DOHH2 (cell line): ENCODE measurements around the gene SEC31A.
A peak's percentile ranks its signal among the peaks of the same experiment; 100 is the strongest.

ENCODE experiments used
- H3F3A ChIP-seq: fragments of 200-600 bp; sonication (generic), shearing (Covaris generic); 2 replicates; pipeline ENCODE4 v1.6.0; 2016; ENCODE audit warnings: antibody characterized with exemption, mild to moderate bottlenecking; ENCODE audit not compliant: control insufficient read depth, insufficient read depth
- H3K27ac ChIP-seq: fragments of 200-600 bp; sonication (generic); 2 replicates; pipeline ENCODE4 v1.5.1; 2014; ENCODE audit warnings: low read depth, mild to moderate bottlenecking, low read length, moderate library complexity
- H3K27me3 ChIP-seq: fragments of 200-600 bp; sonication (generic); 2 replicates; pipeline ENCODE4 v1.6.1; 2014; ENCODE audit warnings: mild to moderate bottlenecking, low read length, mixed read lengths; ENCODE audit not compliant: control insufficient read depth
- H3K36me3 ChIP-seq: fragments of 200-600 bp; sonication (generic); 2 replicates; pipeline ENCODE4 v1.6.1; 2014; ENCODE audit warnings: mild to moderate bottlenecking, low read length, moderate library complexity, mixed read lengths; ENCODE audit not compliant: control insufficient read depth
- H3K4me1 ChIP-seq: fragments of 200-600 bp; sonication (generic); 2 replicates; pipeline ENCODE4 v1.6.1; 2014; ENCODE audit warnings: mild to moderate bottlenecking, low read length, mixed read lengths; ENCODE audit not compliant: control insufficient read depth
- H3K4me2 ChIP-seq: fragments of 200-600 bp; sonication (generic); 2 replicates; pipeline ENCODE4 v1.6.0; 2014; ENCODE audit warnings: mild to moderate bottlenecking, low read length, moderate library complexity
- H3K4me3 ChIP-seq: fragments of 200-600 bp; sonication (generic); 2 replicates; pipeline ENCODE4 v1.5.1; 2014; ENCODE audit warnings: mild to moderate bottlenecking, low read length, mixed read lengths
- H3K79me2 ChIP-seq: fragments of 200-600 bp; sonication (generic); 2 replicates; pipeline ENCODE4 v1.6.1; 2014; ENCODE audit warnings: mild to moderate bottlenecking, low read length, mixed read lengths; ENCODE audit not compliant: control insufficient read depth
- H3K9me2 ChIP-seq: fragments of 200-600 bp; sonication (generic); replicated peaks from 2 replicates; pipeline ENCODE4 v1.6.1; 2014; ENCODE audit warnings: mild to moderate bottlenecking, low read length, mixed read lengths; ENCODE audit not compliant: control insufficient read depth
- H3K9me3 ChIP-seq: fragments of 200-600 bp; sonication (generic); 2 replicates; pipeline ENCODE4 v1.6.1; 2014; ENCODE audit warnings: antibody characterized with exemption, low read length, mixed read lengths; ENCODE audit not compliant: control insufficient read depth, insufficient read depth
- H4K20me1 ChIP-seq: fragments of 200-600 bp; sonication (generic); 2 replicates; pipeline ENCODE4 v1.6.0; 2014; ENCODE audit warnings: low read depth, mild to moderate bottlenecking, antibody characterized with exemption, low read length, moderate library complexity; ENCODE audit not compliant: control insufficient read depth, insufficient read depth
- CTCF ChIP-seq: fragments of 200-600 bp; sonication (generic); IDR thresholded peaks from one replicate; pipeline ENCODE4 v1.5.1; 2014; ENCODE audit warnings: antibody characterized with exemption, mild to moderate bottlenecking, low read depth, low read length; ENCODE audit not compliant: poor library complexity, severe bottlenecking
- EZH2phosphoT487 ChIP-seq: fragments of 200-600 bp; sonication (generic); IDR thresholded peaks from 2 replicates; pipeline ENCODE4 v1.6.1; 2017; ENCODE audit warnings: borderline replicate concordance, mild to moderate bottlenecking, antibody characterized with exemption, low read length, moderate library complexity, mixed read lengths

The SEC31A gene

GRCh38 chr4:82890528-82890900, 439 bp downstream of the SEC31A start:
- peaks cover 84% of the 10 kb centered on the region for H3K79me2 ChIP-seq
- peaks cover 5% of the 10 kb centered on the region; the same call in 1 of the 2 replicates for H4K20me1 ChIP-seq
- H3K4me1 ChIP-seq = peaks cover 45% of the 10 kb centered on the region
- H3K4me3 ChIP-seq = peak overlapping the region; percentile 79
- H3K4me2 ChIP-seq = peak overlapping the region; percentile 81
- no peaks in the 10 kb centered on the region for H3K9me3 ChIP-seq
- TF ChIP-seq EZH2phosphoT487 (no peak), CTCF (no peak)
- H3K27ac ChIP-seq = peak overlapping the region; percentile 72
- peaks cover 41% of the 10 kb centered on the region for H3F3A ChIP-seq
- peaks cover 37% of the 10 kb centered on the region for H3K36me3 ChIP-seq
- H3K9me2 ChIP-seq = no peaks in the 10 kb centered on the region
- no peaks in the 10 kb centered on the region for H3K27me3 ChIP-seq

GRCh38 chr4:82889287-82889686, 1.7 kb downstream of the SEC31A start:
- H3K27ac ChIP-seq = no peak overlapping the region

GRCh38 chr4:82886147-82886942, 4.6 kb downstream of the SEC31A start:
- no peaks in the 10 kb centered on the region for H3K27me3 ChIP-seq
- peaks cover 12% of the 10 kb centered on the region for H3K4me1 ChIP-seq
- no peak for TF ChIP-seq CTCF
- TF ChIP-seq EZH2phosphoT487 = no peak
- H3K9me3 ChIP-seq = no peaks in the 10 kb centered on the region
- H3K9me2 ChIP-seq = no peaks in the 10 kb centered on the region
- no peak overlapping the region for H3K4me3 ChIP-seq
- H3K4me2 ChIP-seq = no peak overlapping the region
- no peaks in the 10 kb centered on the region; the same call in 1 of the 2 replicates for H4K20me1 ChIP-seq
- H3K27ac ChIP-seq = no peak overlapping the region
- H3K36me3 ChIP-seq = peaks cover 11% of the 10 kb centered on the region
- no peaks in the 10 kb centered on the region for H3F3A ChIP-seq
- peaks cover 90% of the 10 kb centered on the region for H3K79me2 ChIP-seq

More at GRCh38 chr4:82889287-82889686, 1.7 kb downstream of the SEC31A start:
- Histone ChIP-seq H3K79me2 (peaks cover 83% of the 10 kb centered on the region), H3K4me2 (peak overlapping the region; percentile 81), H3F3A (peaks cover 28% of the 10 kb centered on the region), H3K36me3 (peaks cover 26% of the 10 kb centered on the region), H4K20me1 (peaks cover 5% of the 10 kb centered on the region; the same call in 1 of the 2 replicates), H3K4me3 (peak overlapping the region; percentile 79), H3K4me1 (peaks cover 38% of the 10 kb centered on the region), H3K27me3 (no peaks in the 10 kb centered on the region), H3K9me2 (no peaks in the 10 kb centered on the region), H3K9me3 (no peaks in the 10 kb centered on the region)
- TF ChIP-seq EZH2phosphoT487 (no peak), CTCF (no peak)
